Fibroblast of the aortic adventitia (primary cell): ENCODE measurements around the gene NRIP1. TPM values are rescaled to one million over a fixed set of nuclear protein-coding genes. Genes with fewer than 3 reads are reported as not detected.

ENCODE experiments used
- DNase-seq: peaks from one replicate; pipeline ENCODE4 v3.0.0-alpha.2; 2010; ENCODE audit warnings: low read depth
- H3K4me3 ChIP-seq: 2 replicates; pipeline ENCODE4 v1.5.1; 2011; ENCODE audit warnings: low read depth, mild to moderate bottlenecking, control low read depth, low read length, moderate library complexity
- CTCF ChIP-seq: IDR thresholded peaks from 2 replicates; pipeline ENCODE4 v1.5.1; 2011; ENCODE audit warnings: mild to moderate bottlenecking, low read length, control low read depth, inconsistent platforms; ENCODE audit not compliant: insufficient read depth
- total RNA-seq: library from RNA; depleted of rRNA; stranded (reverse); fragments of >200 nt; gene quantifications from 2 replicates; pipeline ENCODE4 v1.2.3, GENCODE V29; 2012; ENCODE audit warnings: low replicate concordance

Gene NRIP1
- total RNA-seq, 1 donor: 34.8 TPM

GRCh38 chr21:14987370-14988170 is 77.2 kb downstream of the NRIP1 start:
- no peak for DNase-seq
- TF ChIP-seq CTCF: no peak
- no peak overlapping the region for H3K4me3 ChIP-seq

GRCh38 chr21:14985306-14985705 is 79.5 kb downstream of the NRIP1 start:
- no peak for DNase-seq
- H3K4me3 ChIP-seq: no peak overlapping the region
- TF ChIP-seq CTCF: no peak

- no peak overlapping the region for H3K4me3 ChIP-seq
- no peak for TF ChIP-seq CTCF
- no peak for DNase-seq
Observed at GRCh38 chr21:14982336-14982735, 82.5 kb downstream of the NRIP1 start.

GRCh38 chr21:14981246-14981645 is 83.6 kb downstream of the NRIP1 start:
- no peak overlapping the region for H3K4me3 ChIP-seq
- no peak for TF ChIP-seq CTCF
- DNase-seq: no peak

GRCh38 chr21:14979264-14979663 is 85.5 kb downstream of the NRIP1 start:
- H3K4me3 ChIP-seq: no peak overlapping the region
- no peak for TF ChIP-seq CTCF
- no peak for DNase-seq

- H3K4me3 ChIP-seq: no peak overlapping the region
- no peak for TF ChIP-seq CTCF
- DNase-seq: no peak
Observed at GRCh38 chr21:14977814-14978213, 87.0 kb downstream of the NRIP1 start.
